GM19240 (cell line): ENCODE data around the gene PLCB2.

Experiments
- DNase-seq: peaks from one replicate; pipeline ENCODE4 v3.0.0; 2011; ENCODE audit warnings: low spot score; ENCODE audit not compliant: insufficient read length

PLCB2 gene

DNA sequence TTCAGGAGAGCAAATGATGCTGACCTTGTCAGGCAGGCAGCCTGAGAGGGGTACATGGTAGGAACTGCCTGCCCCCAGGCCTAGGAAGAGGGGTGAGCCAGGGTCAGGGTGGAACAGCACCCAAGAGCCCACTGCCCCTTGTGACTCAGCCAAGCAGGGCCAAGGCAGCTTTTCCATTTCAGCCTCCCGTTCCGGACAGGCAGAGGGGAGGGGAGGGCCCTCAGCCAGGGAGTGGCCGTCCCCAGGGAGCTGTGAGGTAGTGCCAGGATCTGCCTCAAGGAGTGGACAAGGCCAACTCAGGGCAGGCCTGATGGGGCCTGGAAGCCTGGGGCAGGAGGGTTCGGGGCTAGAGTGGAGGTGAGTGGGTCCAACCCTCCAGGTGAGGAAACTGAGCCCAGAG lies 19.8 kb downstream of the PLCB2 start:
- DNase-seq, result no peak

DNA sequence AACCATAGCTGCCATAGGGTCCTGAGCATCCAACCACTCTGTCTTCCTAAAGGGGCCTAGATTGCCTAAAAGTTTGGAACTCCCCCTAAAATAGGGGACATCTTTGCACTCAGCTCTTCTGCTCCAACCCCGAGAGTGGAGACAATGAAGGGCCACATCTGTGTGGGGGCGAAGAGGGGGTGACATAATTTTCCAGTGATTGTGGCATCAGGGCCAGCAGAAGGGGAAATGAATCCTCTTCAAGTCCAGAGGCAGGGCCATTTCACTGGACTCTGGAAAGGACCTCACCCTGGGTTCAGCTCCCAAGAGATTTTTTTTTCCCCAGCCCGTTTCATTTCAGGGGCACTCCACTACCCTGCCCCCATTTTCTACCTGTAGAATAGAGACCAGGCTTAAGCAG lies 20.2 kb downstream of the PLCB2 start:
- DNase-seq, result no peak

DNA sequence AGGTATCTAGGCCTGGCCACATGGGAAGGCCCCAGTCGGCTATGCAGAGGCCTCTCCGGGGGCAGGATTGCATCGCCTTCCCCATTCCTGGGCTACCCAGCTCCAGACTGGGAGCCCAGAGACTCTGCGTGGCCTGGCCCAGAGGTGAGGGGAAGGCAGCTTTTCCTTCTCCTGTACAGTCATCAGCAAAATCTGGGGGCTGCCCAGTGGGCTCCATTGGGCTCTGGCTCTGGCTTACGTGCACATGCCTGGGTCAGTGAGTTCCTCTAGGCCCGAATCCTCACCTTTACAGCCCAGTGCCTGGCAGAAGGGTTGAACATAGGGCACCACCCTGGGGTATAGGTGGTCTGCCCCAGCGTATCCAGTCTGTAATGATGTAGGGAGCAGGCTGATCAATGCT lies 20.9 kb downstream of the PLCB2 start:
- DNase-seq, result no peak

DNA sequence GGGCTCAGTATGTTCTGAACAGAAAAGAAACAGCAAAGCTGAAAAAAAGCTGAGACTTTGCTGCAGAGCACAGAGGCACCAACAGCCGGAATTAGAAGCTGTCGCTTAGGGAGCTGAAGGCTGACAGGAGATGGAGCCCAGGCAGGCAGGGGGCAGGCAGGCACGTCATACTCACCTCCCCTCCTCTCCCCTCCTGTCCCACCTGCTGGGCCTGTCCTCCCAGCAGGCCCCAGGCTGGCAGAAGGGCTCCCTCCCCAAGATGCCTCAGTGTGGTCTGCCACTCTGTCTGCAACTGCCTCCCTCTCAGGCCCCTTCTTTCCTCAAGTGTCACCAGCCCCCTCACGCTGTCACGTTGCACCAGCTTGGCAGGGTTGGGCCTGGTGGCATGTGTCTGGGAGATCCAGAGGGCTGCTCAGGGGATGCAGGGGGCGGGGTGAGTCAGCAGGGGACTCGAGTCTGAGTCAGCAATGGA lies 21.6 kb downstream of the PLCB2 start:
- DNase-seq, result no peak

DNA sequence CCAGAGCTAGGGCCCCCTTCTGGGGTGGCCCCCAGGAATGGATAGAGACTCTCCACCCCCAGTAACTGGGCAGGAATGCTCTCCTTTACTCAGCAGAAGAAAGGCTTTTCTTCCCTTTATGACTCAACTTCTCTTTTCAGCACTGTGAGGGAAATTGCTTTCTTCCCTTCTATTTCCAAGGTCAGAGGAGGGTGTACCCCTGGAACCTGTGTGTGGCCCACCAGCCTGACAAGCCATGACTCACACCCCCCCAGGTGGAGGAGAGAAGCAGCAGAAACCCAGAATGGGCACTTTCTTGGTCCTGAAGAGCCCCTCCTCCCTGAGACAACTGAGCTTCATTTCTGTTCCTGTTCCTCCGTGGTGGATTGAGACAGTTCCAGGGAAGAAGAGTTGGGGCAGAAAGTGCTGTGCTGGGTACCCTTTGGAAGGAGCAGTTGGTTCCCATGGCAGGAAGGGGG lies 22.2 kb downstream of the PLCB2 start:
- no peak for DNase-seq

DNA sequence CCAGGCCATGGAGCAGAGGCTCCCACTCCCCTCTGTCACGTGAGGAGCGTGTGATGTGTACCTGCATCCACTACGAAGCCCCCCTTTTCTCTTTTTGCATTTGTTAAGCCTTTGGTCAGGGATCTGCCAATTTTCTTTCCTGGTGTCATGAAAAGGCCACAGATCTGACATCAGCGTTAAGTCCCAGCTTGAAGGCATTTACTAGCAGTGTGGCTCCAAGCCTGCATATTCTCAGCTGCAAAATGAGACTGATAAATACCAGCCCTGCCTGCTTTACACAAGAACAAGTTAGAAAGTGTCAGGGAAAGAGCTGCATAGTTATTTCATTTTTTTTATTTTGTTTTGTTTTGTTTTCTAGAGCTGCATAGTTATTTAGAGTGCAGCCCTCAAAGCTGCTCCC lies 22.6 kb downstream of the PLCB2 start:
- DNase-seq, result no peak

DNA sequence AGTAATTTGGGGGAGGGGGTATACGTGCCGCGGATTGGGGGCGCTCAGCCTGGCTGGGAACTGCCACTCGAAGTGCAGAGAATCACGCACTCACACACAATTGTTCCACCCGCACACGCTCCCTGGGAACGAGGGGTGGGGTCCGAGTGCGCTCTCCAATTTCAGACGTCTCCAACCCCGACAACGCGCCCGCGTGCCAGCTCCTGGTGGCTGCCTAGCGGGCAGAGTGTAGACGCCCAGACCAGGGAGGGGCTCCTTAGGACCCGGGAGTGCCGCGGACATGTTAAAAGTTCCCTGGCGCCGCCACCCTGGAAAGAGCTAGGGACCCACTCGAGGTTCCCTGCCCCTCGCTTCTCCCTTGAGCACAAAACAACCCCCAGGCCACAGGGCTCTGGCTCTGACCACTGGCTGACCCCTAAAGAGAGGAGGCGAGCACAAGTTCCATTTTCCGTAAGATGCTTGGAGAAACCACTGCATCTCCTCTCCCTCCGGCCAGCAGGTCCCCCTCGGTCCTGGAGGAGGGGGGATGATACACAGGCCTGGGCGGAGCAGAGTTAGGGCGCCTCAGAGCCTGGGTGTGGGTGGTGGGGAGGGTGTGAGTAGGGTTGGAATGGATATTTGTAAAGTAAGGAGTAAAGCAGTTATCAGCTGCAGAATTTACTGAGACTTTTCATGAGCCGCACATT lies 24.0 kb downstream of the PLCB2 start:
- no peak for DNase-seq

DNA sequence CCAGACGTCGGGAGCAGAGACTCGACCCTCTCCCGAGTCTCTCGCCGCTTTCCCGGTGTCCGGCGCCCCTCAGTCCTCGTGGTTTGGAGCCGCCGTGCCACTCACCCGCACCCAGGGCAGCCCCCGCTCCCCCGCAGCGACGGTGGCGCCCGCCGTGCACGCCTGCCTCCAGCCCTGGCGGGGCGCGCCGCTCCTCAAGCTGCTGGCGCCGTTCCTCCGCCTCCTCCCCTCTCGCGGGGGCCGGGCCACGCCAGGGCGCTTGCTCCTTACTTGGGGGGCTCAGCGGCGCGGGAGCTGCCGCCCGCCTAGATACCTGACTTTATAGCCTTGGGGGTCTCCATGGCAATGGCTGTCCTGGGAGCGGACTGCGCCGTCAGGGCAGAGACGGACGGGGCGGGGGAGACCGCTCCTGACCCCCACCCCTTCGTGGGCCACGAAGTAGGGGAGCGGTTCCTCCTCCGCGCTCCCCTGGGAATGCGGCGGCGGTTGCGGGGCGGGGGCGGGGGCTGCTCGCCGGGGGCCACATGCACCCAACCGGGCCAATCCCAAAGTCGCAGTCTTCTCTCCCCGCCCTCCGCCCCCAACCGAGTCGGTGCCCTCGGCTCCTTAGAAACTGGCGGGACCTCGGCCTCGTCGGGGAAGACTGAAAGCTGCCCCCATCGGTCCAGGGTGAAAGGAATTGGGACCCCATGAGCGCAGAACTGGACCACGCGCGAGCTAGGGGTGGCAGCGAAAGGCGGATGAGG lies 24.7 kb downstream of the PLCB2 start, which contains the start of gene ANKRD63:
TSS of gene ANKRD63 (minus strand) at position 196 of the 746 bp plus-strand sequence. CDS start 478 bp downstream, outside the sequence.
- DNase-seq, result no peak

DNA sequence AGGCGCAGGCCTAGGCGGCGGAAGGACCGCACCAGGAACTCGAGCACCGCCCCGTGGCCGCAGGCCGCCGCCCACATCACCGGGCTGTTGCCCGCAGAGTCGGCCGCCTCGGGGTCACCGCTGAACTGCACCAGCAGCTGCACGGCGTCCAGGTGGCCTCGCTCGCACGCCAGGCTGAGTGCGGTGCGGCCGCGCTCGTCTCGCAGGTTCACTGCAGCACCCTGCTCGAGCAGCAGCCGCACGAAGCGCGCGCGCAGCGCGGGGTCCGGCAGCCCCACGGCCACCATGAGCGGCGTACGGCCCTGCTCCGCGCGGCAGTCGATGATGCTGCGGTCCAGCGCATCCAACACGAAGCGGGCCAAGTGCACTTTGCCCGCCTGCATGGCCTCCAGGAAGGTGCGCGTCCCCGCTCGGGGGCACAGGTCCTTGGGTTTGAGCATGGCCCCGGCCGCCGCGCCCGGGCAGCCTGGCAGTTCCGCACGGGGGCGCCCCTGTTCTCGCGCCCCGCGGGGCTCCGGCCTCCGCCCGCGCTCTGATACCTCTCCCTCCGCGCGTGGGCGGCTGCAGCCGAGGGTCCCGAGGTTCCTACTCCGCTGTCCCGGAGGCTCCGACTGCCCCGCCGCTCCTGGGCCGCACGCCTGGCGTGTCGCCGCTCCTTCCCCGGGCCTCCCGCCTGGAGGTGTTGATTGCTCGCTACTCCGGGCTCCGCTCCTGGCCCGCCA lies 25.4 kb downstream of the PLCB2 start:
- DNase-seq, result no peak

DNA sequence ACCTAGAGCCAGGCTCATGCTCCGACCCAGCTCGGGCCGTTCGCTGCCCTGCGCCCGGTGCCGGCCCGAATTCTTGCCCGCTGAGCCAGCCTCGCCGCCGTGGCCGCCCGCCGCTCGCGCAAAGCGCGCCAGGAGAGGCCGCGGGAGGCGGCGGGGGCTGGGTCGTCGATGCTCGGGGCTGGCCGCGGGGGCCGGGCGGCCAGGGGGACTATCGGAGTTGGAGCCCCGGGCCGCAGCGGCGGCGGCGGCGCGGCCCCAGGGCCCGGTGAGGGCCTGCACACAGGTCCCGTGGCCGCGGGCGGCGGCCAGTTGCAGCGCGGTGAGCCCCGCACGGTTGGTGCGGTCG lies 26.0 kb downstream of the PLCB2 start:
- no peak for DNase-seq

DNA sequence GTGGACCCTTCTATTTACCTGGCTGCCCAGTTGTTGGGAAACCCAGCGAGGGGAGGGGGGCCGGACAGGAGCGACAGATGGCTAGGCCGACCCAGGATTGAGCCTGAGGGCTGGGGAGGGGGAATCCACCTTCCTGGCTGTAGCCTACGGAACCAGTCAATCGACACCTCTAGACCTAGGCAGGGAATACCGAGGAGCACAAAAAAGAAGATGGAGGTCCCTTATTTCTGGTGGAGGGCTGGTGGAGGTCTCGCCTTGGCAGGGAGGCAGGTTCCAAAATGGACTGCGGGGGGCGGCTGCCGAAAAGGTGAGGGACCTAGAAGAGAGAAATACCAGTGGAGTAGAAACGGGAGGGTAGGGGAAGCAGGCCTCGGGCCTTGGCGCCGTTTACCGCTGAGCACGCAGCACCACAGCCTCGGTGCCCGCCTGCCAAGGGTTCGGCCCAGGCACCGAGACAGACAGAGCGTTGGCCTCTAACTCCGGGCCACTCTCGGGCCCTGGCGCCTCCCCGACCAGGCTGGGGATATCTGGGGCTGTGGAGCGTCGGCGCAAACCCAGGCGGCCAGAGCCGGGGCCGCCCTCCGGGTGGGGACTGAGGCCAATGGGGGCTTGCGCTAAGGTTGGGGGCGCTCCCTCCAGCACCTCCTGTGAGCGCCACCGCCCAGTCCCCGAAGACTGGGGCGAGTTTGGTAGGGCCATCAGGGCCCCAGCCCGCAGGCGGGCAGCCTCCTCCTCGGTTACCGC lies 26.5 kb downstream of the PLCB2 start:
- no peak for DNase-seq

DNA sequence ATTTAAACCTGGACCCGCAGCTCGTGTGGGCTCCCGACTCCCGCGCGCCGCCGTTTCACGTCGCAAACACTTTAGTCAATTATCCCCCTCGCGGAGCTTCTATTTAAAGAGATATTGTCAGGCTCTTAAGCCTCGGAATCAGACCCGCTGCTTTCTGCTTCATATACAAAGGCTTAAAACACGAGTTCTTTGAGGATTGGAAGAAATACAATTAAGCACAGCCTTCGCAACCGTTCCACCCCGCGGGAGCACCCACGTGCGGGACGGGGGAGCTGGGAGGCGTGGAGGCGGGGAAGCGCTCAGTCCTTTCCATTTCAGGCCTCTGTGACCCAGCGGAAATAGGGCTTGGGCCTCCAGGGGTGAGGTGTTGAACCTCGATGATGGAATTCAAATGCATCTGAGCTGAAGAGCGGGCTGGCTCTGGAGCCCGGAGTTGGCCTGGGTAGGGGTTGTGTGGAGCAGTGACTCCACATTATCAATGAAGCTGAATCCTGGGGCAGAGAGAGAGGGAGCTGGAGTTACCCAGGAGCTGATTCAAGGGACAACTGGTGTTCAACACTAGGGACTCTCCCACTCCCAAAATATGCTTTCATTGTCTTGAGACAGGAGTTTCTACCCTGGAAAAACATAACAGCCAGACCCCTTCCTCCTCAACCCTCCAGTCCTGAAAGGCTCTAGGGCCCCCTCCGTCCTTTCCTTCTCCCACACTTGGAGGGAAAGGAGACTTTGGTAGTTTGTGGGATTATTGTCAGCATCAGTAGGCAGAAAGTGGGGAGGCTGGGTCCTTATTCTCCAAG lies 27.3 kb downstream of the PLCB2 start:
- DNase-seq, result no peak

DNA sequence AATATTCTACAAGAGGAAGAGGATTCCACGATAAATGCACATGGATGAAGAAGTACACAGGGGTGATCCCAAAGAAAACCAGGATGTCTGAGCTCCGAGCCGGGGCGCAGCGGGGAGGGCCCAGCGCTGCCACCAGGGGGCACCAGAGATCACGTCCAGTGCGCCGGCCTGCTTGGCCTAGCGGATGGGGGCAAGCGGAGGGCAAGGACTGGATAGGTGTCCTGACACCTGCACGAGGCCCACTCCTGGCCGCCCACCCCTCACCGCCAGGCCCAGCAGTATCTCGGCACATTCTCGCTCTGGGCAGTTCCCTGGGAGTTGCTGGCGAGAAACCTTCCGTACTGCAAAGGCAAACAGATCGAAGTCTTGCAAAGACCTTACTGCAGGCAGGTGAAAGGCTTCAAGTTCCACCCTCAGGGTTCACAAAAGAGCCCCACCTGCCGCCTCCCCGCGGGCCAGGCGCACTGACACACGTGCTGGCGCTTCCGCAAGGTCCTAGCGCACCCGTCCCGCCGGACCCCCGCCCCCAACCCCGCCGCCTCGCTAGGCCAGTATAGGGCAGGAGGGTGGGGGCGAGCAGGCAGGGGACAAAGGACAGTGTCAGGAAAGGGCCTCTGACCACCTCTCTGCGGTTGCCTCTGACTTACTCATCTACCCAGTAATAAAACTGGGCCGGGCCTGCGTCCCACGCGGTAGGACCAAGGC lies 28.1 kb downstream of the PLCB2 start:
- peak; percentile 69 for DNase-seq

DNA sequence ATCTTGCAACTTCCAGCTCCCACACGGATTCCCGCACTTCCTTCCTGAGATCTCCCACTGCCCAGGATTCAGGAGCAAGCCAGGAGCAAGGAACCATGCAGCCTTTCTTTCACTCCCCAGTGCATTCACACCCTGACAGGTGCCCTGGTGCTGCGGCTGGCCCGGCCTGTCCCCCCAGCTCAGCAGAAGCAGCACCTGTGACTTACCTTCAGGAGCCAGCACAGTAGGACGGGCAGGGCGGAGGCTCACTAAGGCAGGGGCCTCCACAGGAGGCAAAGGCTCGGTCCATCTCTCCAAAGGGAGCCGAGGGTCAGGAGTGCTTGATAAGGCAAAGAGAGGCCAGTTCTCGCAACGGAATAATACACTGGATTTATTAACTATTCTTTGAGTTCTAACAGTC lies 29.7 kb downstream of the PLCB2 start:
- DNase-seq, result no peak

DNA sequence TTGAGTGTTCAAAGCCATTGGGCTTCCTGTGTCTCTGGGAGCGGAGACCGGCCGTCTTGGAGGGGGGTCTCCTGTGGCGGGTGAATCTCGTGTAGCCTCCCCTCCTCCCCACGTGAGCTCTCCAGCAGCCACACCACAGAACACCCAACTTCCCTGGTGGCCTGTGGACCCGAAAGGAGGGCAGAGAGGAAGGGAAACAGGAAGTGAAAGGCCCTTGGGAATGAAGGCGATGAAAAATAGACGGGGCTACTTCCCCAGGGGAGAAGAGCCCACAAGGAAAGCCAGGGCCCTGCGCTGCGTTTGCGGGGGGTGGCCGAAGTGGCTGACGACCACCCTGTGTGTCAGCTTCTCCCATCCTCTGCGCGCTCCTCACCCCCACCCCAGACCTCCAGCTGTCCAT lies 30.3 kb downstream of the PLCB2 start:
- DNase-seq, result no peak

DNA sequence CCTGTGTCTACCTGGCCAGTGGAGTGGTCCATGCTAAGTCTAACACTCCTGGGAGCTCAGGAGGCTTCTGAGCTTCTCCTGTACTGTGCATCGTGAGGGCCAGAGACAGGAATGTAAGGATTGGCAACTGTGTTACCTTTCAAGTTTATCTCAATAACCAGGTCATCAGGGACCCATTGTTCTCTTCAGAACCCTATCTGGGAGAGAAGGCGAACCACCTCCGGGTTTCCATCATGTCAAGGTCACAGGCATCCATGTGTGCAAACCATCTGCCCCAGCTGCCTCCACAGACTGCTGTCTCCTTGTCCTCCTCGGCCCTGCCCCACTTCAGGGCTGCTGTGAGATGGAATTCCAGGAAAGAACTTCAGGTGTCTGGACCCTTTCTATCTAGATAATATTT lies 30.8 kb downstream of the PLCB2 start:
- DNase-seq, result no peak

DNA sequence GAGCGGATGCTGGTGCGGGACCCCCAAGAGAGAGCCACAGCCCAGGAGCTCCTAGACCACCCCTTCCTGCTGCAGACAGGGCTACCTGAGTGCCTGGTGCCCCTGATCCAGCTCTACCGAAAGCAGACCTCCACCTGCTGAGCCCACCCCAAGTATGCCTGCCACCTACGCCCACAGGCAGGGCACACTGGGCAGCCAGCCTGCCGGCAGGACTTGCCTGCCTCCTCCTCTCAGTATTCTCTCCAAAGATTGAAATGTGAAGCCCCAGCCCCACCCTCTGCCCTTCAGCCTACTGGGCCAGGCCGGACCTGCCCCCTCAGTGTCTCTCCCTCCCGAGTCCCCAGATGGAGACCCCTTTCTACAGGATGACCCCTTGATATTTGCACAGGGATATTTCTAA lies 31.8 kb downstream of the PLCB2 start:
- DNase-seq, result no peak

DNA sequence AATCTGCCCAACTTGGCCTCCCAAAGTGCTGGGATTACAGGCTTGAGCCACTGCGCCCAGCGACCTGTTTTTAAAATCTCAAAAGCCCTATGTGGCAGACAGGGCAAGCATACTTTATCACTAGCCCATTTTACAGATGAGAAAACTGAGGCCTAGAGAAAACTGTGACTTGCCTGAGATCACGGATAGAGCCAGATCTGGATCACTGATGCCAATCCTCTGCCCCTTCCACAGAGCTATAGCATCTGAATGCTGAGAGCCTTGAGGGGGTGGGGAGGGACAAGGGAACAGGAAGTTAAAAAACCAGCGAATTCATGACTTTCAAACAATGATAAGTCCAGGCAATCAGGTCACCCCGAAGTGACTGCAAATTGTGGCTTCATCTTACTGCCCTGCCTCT lies 32.2 kb downstream of the PLCB2 start:
- DNase-seq, result no peak

DNA sequence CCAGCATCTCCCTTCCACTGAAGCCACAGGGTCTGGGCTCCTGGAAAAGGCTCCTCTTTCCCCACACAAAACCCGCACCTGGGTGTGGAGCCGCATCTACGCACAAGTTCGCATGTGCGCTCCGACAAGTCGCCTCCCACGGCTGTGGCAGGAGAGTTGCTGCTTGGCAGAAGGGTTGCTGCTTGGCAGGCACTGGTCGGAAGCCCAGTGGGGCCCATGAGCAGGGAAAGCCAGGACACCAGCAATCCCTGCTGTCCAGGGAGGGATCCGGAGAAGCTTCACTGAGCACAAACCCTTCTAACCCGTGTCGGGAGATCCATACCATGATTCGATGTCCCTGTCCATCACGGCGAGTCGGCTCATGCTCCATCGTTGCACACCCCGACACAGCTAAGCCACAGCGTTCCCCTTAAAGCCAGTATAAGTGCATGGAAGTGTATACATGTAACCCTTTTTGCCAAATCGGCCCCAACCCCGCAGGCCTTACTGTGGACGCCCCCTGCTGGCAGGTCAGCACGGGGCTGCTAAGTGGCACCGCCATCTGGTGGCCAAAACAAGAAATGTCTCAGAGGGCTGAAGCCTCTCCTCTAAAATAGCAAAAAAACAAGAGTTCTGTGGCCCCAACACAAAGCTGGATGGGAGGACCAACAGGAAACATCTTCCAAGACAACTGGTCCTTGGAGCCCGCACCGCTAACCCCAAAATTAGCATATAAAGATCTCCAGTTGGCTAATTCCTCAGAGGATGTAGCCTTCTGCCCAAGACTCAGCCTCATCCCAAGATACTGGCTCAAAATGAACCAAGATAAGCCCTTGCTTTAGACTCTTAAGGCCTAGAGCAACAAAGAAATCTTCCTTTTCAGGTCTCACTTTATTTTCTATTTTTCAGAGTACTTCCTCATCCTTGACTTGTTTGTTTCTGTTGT lies 33.1 kb downstream of the PLCB2 start:
- peak; percentile 83 for DNase-seq
